ENCODE results near the gene WDR13. TPM values are rescaled to one million over a fixed set of nuclear protein-coding genes. Genes with fewer than 3 reads are reported as not detected.
"Not testable (repeated sequence)": the region's sequence is repeated elsewhere in the genome, so short reads cannot be mapped to it uniquely, and the experiment has no call there.

WDR13 gene
- total and polyA plus RNA-seq, 7 donors, result 98.1 to 132 (median 106) TPM

DNA sequence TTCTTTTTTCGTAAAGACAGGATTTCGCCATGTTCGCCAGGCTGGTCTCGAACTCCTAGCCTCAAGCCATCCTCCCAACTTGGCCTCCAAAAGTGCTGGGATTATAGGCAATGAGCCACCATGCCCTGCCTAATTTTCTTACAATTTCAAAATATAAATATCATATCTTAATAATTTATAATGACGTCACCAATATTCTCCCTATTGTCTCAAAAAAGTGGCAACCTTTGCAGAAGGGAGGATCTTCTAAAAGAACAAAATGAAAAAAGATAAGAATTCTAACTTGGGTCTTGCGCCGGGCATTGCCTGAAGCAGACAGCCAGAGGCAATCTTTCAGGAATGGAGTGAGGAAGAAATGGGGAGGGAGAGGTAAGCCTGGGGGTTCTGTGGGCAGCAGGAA, 48.4 kb downstream of the WDR13 start:
- H3K4me3 ChIP-seq, result no peak overlapping the region
- H3K36me3 ChIP-seq, result no peaks in the 10 kb centered on the region
- intact Hi-C loops (cut with DNase I), result loop anchor here (10.0 kb wide), 1 partner anchor 159 kb away; the partner anchor contains the start of gene HDAC6
- no peak overlapping the region for H3K27ac ChIP-seq
- TF ChIP-seq EP300 (IDR thresholded peaks at IDR 0.05), result no peak
- TF ChIP-seq, protein P1, sequence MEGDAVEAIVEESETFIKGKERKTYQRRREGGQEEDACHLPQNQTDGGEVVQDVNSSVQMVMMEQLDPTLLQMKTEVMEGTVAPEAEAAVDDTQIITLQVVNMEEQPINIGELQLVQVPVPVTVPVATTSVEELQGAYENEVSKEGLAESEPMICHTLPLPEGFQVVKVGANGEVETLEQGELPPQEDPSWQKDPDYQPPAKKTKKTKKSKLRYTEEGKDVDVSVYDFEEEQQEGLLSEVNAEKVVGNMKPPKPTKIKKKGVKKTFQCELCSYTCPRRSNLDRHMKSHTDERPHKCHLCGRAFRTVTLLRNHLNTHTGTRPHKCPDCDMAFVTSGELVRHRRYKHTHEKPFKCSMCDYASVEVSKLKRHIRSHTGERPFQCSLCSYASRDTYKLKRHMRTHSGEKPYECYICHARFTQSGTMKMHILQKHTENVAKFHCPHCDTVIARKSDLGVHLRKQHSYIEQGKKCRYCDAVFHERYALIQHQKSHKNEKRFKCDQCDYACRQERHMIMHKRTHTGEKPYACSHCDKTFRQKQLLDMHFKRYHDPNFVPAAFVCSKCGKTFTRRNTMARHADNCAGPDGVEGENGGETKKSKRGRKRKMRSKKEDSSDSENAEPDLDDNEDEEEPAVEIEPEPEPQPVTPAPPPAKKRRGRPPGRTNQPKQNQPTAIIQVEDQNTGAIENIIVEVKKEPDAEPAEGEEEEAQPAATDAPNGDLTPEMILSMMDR (IDR thresholded peaks at IDR 0.05), result no peak
- 90 to 92% methylated on average over 7 of the region's 7 CpGs for WGBS, 2 donors
- no peaks in the 10 kb centered on the region for H3K9me3 ChIP-seq
- no peaks in the 10 kb centered on the region for H3K27me3 ChIP-seq
- no peaks in the 10 kb centered on the region for H3K4me1 ChIP-seq
- peak; percentile 2 for DNase-seq

DNA sequence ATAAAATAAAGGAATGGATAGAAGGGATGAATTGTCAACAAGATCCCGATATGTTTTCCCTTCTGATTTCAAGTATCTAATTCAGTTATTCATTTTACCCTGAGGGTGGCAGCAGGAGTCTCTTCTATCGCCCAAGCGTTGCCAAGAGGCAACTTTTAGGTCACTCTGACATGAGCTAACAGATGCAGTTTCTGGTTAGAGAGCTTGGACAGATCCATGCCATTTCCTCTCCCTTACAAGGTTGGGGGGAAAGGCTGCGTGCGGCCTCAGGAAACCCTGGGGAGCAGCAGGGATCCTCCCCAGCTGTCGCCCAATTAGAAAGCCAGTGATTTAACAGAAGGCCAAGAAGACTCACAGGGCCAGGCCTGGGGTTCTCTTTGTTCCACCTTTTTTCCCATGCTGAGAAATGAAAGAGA, 51.1 kb downstream of the WDR13 start:
- no peaks in the 10 kb centered on the region for H3K9me3 ChIP-seq
- no peaks in the 10 kb centered on the region for H3K27me3 ChIP-seq
- peak overlapping the region; percentile 17 to 67 (median 53) for H3K27ac ChIP-seq
- TF ChIP-seq, protein P1 (IDR thresholded peaks at IDR 0.05), result peak in 3 of 4 experiments; percentile 11 to 38 (median 21)
- TF ChIP-seq EP300 (IDR thresholded peaks at IDR 0.05), result no peak
- H3K36me3 ChIP-seq, result no peaks in the 10 kb centered on the region
- intact Hi-C loops (cut with DNase I), result loop anchor here (10.0 kb wide), 1 partner anchor 156 kb away; the partner anchor contains the start of gene HDAC6
- H3K4me3 ChIP-seq, result no peak overlapping the region
- 25 to 39% methylated on average over 6 of the region's 6 CpGs for WGBS, 2 donors
- no peaks in the 10 kb centered on the region for H3K4me1 ChIP-seq
- peak; percentile 74 for DNase-seq

DNA sequence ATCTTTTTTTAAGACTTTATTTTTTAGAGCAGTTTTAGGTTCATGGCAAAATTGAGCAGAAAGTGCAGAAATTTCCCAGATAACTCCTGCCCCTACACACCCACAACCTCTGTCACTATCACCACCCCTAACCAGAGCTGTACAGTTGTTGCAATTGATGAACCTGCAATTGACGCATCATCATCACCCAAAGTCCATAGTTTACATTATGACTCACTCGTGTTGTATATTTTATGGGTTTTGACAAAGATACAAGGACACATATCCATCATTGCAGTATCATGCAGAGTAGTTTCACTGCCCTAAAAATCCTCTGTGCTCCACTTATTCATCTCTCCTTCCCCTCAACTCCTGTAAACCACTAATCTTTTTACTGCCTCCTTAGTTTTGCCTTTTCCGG, 51.8 kb downstream of the WDR13 start:
- no peaks in the 10 kb centered on the region for H3K27me3 ChIP-seq
- H3K27ac ChIP-seq, result peak overlapping the region in 2 of 4 donors; percentile 52 to 67
- H3K36me3 ChIP-seq, result no peaks in the 10 kb centered on the region
- no peaks in the 10 kb centered on the region for H3K9me3 ChIP-seq
- 11 to 64% methylated on average over 3 of the region's 3 CpGs for WGBS, 2 donors
- H3K4me1 ChIP-seq, result no peaks in the 10 kb centered on the region
- TF ChIP-seq POLR2AphosphoS5 (IDR thresholded peaks at IDR 0.05), result no peak
- no peak for TF ChIP-seq POLR2A (IDR thresholded peaks at IDR 0.05)
- no peak for TF ChIP-seq EP300 (IDR thresholded peaks at IDR 0.05)
- TF ChIP-seq, protein P1 (IDR thresholded peaks at IDR 0.05), result no peak
- intact Hi-C loops (cut with DNase I), result loop anchor here (10.0 kb wide), 1 partner anchor 156 kb away; the partner anchor contains the start of gene HDAC6
- peak; percentile 2 for DNase-seq
- no peak overlapping the region for H3K4me3 ChIP-seq

DNA sequence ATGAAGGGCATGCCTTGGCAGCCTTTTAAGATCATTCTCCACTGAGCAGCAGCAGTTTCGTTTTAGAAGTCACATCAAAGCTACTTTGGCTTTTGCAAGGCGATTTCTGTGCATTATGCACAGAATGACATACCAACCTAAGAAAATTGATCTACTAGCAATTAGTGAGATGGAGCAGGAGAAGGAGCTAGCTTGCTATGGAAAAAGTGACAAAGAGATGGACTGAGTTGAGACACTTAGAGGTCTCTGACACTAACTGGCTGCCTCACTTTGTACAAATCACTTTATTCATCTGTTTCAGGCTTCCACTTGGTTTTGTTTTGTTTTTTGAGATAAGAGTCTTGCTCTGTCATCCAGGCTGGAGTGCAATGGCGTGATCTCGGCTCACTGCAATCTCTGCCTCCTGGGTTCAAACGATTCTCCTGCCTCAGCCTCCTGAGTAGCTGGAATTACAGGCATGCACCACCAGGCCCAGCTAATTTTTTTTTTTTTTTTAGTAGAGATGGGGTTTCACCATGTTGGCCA, 54.8 kb downstream of the WDR13 start:
- DNase-seq, result not testable (repeated sequence)

DNA sequence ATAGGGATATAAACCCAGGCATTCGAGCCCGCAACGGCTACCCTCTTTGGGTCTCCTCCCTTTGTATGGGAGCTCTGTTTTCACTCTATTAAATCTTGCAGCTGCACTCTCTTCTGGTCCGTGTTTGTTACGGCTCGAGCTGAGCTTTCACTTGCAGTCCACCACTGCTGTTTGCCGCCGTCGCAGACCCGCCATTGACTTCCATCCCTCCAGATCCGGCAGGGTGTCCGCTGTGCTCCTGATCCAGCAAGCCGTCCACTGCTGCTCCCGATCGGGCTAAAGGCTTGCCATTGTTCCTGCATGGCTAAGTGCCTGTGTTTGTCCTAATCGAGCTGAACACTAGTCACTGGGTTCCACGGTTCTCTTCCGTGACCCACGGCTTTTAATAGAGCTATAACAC, 57.5 kb downstream of the WDR13 start:
- H3K4me3 ChIP-seq; H3K4me1 ChIP-seq; DNase-seq; H3K36me3 ChIP-seq; intact Hi-C loops (cut with DNase I); H3K27me3 ChIP-seq; H3K27ac ChIP-seq; H3K9me3 ChIP-seq: not testable (repeated sequence)
- 19 to 57% methylated on average over 19 of the region's 19 CpGs for WGBS, 2 donors

More for the DNA sequence above, 54.8 kb downstream of the WDR13 start:
- H3K36me3 ChIP-seq; H3K27me3 ChIP-seq; H3K27ac ChIP-seq; H3K4me1 ChIP-seq; intact Hi-C loops (cut with DNase I); H3K4me3 ChIP-seq; H3K9me3 ChIP-seq: not testable (repeated sequence)
- WGBS, 2 donors, result 71 to 83% methylated on average over 5 of the region's 5 CpGs

Small RNA genes within 50 kb of the gene (small RNA-seq; reads per million reads assigned to genes)
- gene MRPL32P1, result 0 reads per million in 3 donors

Other genes with a start within 250 kb of the WDR13 start
- not detected for gene SSX3, start 240.8 kb upstream of the WDR13 start, total RNA-seq
- not detected for gene SSX3, start 240.8 kb upstream of the WDR13 start, polyA plus RNA-seq
- gene SSX4, start 214.0 kb upstream of the WDR13 start, total RNA-seq, result not detected
- not detected for gene SSX4, start 214.0 kb upstream of the WDR13 start, polyA plus RNA-seq
- gene SSX4B, start 185.5 kb upstream of the WDR13 start, total RNA-seq, result not detected
- not detected for gene SSX4B, start 185.5 kb upstream of the WDR13 start, polyA plus RNA-seq
- gene SLC38A5, start 127.2 kb upstream of the WDR13 start, total RNA-seq, result 1 to 10 TPM; 1.9 to 4.6 (median 3.7) TPM
- gene SLC38A5, start 127.2 kb upstream of the WDR13 start, polyA plus RNA-seq, result 10 to 100 TPM in 1 of 3 donors, 1 to 10 TPM in 2; 3.7 to 68.4 (median 4.2) TPM
- gene FTSJ1, start 121.3 kb upstream of the WDR13 start, total RNA-seq, result 10 to 100 TPM; 24.6 to 39.9 (median 28.4) TPM
- 10 to 100 TPM; 15.6 to 37.4 (median 18.5) TPM for gene FTSJ1, start 121.3 kb upstream of the WDR13 start, polyA plus RNA-seq
- gene PORCN, start 88.5 kb upstream of the WDR13 start, total RNA-seq, result 10 to 100 TPM; 12.2 to 13.3 (median 12.9) TPM
- gene PORCN, start 88.5 kb upstream of the WDR13 start, polyA plus RNA-seq, result 1 to 10 TPM; 1.2 to 7.4 (median 3.2) TPM
- 10 to 100 TPM; 14.3 to 25.3 (median 18.6) TPM for gene EBP, start 75.7 kb upstream of the WDR13 start, total RNA-seq
- gene EBP, start 75.7 kb upstream of the WDR13 start, polyA plus RNA-seq, result 100 to 1,000 TPM in 1 of 3 donors, 10 to 100 TPM in 2; 47.4 to 310 (median 65.4) TPM
- gene TBC1D25, start 57.8 kb upstream of the WDR13 start, total RNA-seq, result 10 to 100 TPM; 10.4 to 14.6 (median 11.9) TPM
- 1 to 10 TPM; 5.8 to 9.6 (median 7.8) TPM for gene TBC1D25, start 57.8 kb upstream of the WDR13 start, polyA plus RNA-seq
- gene RBM3, start 23.0 kb upstream of the WDR13 start, total RNA-seq, result 100 to 1,000 TPM in 3 of 4 donors, 10 to 100 TPM in 1; 83.9 to 209 (median 143) TPM
- gene RBM3, start 23.0 kb upstream of the WDR13 start, polyA plus RNA-seq, result 100 to 1,000 TPM; 105 to 217 (median 185) TPM
- 1 to 10 TPM; 3.0 to 6.1 (median 4.7) TPM for gene WAS, start 86.3 kb downstream of the WDR13 start, total RNA-seq
- gene WAS, start 86.3 kb downstream of the WDR13 start, polyA plus RNA-seq, result 10 to 100 TPM in 1 of 3 donors, 1 to 10 TPM in 2; 3.0 to 23.5 (median 3.7) TPM
- gene SUV39H1, start 99.2 kb downstream of the WDR13 start, total RNA-seq, result 1 to 10 TPM; 3.0 to 4.6 (median 3.7) TPM
- gene SUV39H1, start 99.2 kb downstream of the WDR13 start, polyA plus RNA-seq, result 1 to 10 TPM; 1.8 to 8.5 (median 2.8) TPM
- gene GLOD5, start 164.3 kb downstream of the WDR13 start, total RNA-seq, result not detected
- 10 to 100 TPM in 2 of 3 donors, 1 to 10 TPM in 1; 7.5 to 22.7 (median 10.8) TPM for gene GLOD5, start 164.3 kb downstream of the WDR13 start, polyA plus RNA-seq
- gene GATA1, start 189.1 kb downstream of the WDR13 start, total RNA-seq, result not detected
- gene GATA1, start 189.1 kb downstream of the WDR13 start, polyA plus RNA-seq, result not detected
- 100 to 1,000 TPM in 2 of 4 donors, 10 to 100 TPM in 2; 39.6 to 110 (median 78.3) TPM for gene HDAC6, start 204.6 kb downstream of the WDR13 start, total RNA-seq
- 10 to 100 TPM; 22.2 to 69.9 (median 25.2) TPM for gene HDAC6, start 204.6 kb downstream of the WDR13 start, polyA plus RNA-seq
- gene ERAS, start 229.0 kb downstream of the WDR13 start, total RNA-seq, result not detected
- under 1 TPM in 1 of 3 donors, not detected in 2; 0.12 TPM for gene ERAS, start 229.0 kb downstream of the WDR13 start, polyA plus RNA-seq
- 10 to 100 TPM in 3 of 4 donors, 1 to 10 TPM in 1; 4.1 to 25.7 (median 21.4) TPM for gene PCSK1N, start 238.1 kb downstream of the WDR13 start, total RNA-seq
- gene PCSK1N, start 238.1 kb downstream of the WDR13 start, polyA plus RNA-seq, result 1 to 10 TPM; 2.3 to 6.9 (median 6.0) TPM

Data from sigmoid colon (tissue), 7 donors.